Stomach (tissue), 4 donors: ENCODE measurements around the gene SLC16A6.
"Not testable (repeated sequence)": the region's sequence is repeated elsewhere in the genome, so short reads cannot be mapped to it uniquely, and the experiment has no call there.

Experiments
- EP300 ChIP-seq: sonication (generic); formaldehyde crosslinking; IDR thresholded peaks from one replicate; pipeline ENCODE4 v1.6.1; 2017; ENCODE audit warnings: antibody characterized with exemption
- TF ChIP-seq, protein P1 (sequence below), 7 experiments: fragments of 450-650 bp in 4 of 7; fragments of 200-600 bp in 3 of 7; sonication (generic) in 3 of 7; IDR thresholded peaks; one replicate each; pipeline ENCODE4 v1.5.1; 2016 to 2019; ENCODE audit warnings: antibody characterized with exemption in 7 of 7, control low read depth in 2 of 7, mild to moderate bottlenecking in 1 of 7

DNA sequence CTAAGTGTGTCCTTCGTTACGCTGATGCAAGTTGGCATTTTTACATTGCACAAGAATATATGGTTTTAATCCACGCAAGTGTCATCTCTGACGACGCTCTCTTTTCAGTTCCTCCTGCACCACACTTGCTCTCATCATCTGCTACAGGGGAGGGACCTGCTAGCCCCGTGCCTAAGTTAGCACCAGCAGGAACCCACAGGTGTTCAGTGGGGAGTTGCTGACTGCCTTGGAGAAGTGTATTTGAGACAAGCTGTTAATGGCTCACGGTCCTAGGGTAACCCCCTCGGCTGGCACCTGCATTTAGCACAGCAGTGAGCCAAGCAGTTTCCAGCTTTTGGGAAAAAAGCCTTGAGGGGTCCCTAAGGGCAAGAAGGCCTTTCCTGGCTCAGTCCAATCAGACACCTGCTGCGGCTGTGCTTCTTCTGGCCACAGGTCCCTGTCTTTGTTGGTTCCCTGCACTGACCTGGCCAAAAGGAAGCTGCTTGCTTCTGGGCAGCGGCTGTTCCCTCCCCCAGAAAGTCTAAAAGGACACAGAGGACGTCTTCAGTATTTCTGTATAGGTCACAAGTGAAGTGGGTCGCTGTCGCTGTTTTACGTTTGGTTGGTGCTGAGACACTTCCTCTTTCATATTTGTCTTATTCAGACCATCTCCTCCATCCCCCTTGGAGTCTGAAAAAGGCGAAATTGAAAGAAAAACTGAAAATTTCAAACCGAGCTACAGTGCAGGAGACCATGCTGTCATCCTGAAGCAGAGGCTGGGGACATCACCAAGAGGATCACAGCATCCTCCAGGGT, 53.4 kb downstream of the SLC16A6 start:
- TF ChIP-seq, protein P1, sequence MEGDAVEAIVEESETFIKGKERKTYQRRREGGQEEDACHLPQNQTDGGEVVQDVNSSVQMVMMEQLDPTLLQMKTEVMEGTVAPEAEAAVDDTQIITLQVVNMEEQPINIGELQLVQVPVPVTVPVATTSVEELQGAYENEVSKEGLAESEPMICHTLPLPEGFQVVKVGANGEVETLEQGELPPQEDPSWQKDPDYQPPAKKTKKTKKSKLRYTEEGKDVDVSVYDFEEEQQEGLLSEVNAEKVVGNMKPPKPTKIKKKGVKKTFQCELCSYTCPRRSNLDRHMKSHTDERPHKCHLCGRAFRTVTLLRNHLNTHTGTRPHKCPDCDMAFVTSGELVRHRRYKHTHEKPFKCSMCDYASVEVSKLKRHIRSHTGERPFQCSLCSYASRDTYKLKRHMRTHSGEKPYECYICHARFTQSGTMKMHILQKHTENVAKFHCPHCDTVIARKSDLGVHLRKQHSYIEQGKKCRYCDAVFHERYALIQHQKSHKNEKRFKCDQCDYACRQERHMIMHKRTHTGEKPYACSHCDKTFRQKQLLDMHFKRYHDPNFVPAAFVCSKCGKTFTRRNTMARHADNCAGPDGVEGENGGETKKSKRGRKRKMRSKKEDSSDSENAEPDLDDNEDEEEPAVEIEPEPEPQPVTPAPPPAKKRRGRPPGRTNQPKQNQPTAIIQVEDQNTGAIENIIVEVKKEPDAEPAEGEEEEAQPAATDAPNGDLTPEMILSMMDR (IDR thresholded peaks at IDR 0.05), result not testable (repeated sequence)
- TF ChIP-seq EP300, result not testable (repeated sequence)
